ENCODE data around the gene LRRTM4. TPM values are rescaled to one million over a fixed set of nuclear protein-coding genes. Genes with fewer than 3 reads are reported as not detected.

The LRRTM4 gene
- total RNA-seq, 2 donors from 2014 or later = 0.33 TPM; not detected in 1

DNA sequence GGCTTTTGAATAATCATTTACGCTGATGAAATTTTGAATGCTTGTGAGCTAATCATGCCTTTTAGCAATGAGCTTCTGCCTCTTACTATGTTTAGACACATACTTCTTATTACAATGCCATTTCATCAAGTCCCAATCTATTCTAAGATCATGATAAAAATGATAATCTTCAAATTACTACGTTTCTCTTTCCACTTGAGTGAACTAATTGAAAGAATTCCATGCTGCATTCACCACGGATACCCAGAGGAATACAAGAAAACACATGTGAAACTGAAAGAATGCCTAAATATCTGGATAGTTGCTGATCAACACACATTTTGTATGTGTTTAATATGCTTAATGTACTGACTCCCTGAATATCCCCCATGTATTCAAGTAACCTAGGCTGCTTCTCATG, 62.3 kb downstream of the LRRTM4 start:
- H3K36me3 ChIP-seq (replicated peaks in 1 of 2; ENCODE audit: insufficient read depth in 1 of 2, low read depth in 2 of 2) = no peaks in the 10 kb centered on the region
- DNase-seq = no peak
- WGBS, 2 donors = 52 to 60% methylated on average over 3 of the region's 3 CpGs

DNA sequence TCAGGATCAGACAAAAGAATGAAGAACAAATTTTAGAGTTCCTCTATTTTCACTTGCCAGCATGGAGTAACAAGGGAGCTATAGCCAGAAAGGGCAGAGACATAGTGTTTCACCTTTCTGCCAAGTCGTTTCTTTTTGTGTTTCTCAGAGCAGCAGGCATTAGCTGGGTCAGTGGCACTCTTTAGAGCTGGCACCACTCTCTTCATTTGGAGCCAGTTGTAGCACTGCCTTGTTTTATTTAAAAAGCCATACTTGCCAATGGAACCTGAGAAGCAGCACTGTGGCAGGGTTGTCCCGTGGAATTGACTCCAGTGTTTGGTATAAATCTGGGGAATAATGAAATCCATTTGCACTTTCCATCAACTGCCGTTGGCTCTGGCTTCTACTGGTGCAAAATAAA, 64.0 kb downstream of the LRRTM4 start:
- no peaks in the 10 kb centered on the region for H3K36me3 ChIP-seq (replicated peaks in 1 of 2; ENCODE audit: insufficient read depth in 1 of 2, low read depth in 2 of 2)
- WGBS, 2 donors = 54 to 57% methylated on average over 3 of the region's 3 CpGs
- H3K4me1 ChIP-seq = no peaks in the 10 kb centered on the region
- H3K4me3 ChIP-seq = no peak overlapping the region
- TF ChIP-seq, protein P1, sequence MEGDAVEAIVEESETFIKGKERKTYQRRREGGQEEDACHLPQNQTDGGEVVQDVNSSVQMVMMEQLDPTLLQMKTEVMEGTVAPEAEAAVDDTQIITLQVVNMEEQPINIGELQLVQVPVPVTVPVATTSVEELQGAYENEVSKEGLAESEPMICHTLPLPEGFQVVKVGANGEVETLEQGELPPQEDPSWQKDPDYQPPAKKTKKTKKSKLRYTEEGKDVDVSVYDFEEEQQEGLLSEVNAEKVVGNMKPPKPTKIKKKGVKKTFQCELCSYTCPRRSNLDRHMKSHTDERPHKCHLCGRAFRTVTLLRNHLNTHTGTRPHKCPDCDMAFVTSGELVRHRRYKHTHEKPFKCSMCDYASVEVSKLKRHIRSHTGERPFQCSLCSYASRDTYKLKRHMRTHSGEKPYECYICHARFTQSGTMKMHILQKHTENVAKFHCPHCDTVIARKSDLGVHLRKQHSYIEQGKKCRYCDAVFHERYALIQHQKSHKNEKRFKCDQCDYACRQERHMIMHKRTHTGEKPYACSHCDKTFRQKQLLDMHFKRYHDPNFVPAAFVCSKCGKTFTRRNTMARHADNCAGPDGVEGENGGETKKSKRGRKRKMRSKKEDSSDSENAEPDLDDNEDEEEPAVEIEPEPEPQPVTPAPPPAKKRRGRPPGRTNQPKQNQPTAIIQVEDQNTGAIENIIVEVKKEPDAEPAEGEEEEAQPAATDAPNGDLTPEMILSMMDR (IDR thresholded peaks at IDR 0.05) = no peak
- TF ChIP-seq POLR2A (IDR thresholded peaks at IDR 0.05) = no peak
- intact Hi-C loops (cut with DNase I) = no loop called here
- DNase-seq (no peak), ATAC-seq (no peak)
- no peaks in the 10 kb centered on the region for H3K27me3 ChIP-seq
- H3K9me3 ChIP-seq = no peaks in the 10 kb centered on the region
- H3K27ac ChIP-seq = no peak overlapping the region

More for the DNA sequence above, 62.3 kb downstream of the LRRTM4 start:
- Histone ChIP-seq H3K9me3 (no peaks in the 10 kb centered on the region), H3K27ac (no peak overlapping the region), H3K4me1 (no peaks in the 10 kb centered on the region), H3K27me3 (no peaks in the 10 kb centered on the region), H3K4me3 (no peak overlapping the region)
- intact Hi-C loops (cut with DNase I) = no loop called here
- ATAC-seq = no peak
- no peak for TF ChIP-seq POLR2A (IDR thresholded peaks at IDR 0.05)
- TF ChIP-seq, protein P1 (IDR thresholded peaks at IDR 0.05) = no peak

DNA sequence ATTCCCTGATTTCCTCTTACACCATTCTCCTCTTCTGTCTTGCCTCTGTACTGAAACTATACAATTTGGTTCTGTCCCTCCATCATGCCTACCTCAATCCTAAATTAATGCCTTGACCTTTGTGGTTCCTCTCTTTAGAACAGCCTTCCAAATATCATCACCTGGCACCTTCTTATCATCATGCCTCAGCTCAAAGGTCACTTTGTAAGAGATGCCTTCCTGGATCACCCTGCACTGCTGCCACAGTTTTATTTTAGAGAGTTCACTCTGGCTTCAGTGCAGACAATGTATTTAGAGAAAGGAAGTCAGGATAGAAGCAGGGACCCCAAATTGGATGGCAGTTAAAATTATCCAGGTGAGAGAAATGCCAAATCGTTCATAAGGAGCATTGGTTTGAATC, 64.5 kb downstream of the LRRTM4 start:
- WGBS, 2 donors = 54 to 58% methylated on average over 1 of the region's 1 CpG
- TF ChIP-seq POLR2A (IDR thresholded peaks at IDR 0.05) = no peak
- TF ChIP-seq, protein P1 (IDR thresholded peaks at IDR 0.05) = no peak
- Histone ChIP-seq H3K4me1 (no peaks in the 10 kb centered on the region), H3K36me3 (replicated peaks in 1 of 2; ENCODE audit: insufficient read depth in 1 of 2, low read depth in 2 of 2) (no peaks in the 10 kb centered on the region), H3K9me3 (no peaks in the 10 kb centered on the region), H3K27me3 (no peaks in the 10 kb centered on the region), H3K27ac (no peak overlapping the region), H3K4me3 (no peak overlapping the region)
- DNase-seq (no peak), ATAC-seq (no peak)
- intact Hi-C loops (cut with DNase I) = no loop called here

DNA sequence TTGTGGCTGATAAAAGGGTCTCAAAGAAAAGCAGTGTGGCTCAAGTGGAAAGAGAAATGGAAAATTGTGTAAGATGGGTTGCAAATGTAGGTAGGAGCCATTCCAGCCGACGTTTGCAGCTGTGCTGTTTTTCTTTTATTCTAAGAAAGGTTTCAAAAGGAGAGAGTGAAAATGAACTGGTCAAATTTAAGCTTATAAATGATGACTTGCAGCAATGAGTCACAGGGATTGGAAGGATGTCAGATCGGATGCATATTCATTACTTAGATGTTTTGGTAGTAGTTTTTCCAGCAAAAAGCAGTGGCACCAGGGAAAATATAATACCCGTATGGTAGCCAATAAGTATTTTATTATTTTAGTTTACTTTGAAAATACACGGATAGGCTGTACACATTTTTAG, 79.1 kb downstream of the LRRTM4 start:
- no peak for TF ChIP-seq POLR2A (IDR thresholded peaks at IDR 0.05)
- TF ChIP-seq, protein P1 (IDR thresholded peaks at IDR 0.05) = no peak
- H3K27me3 ChIP-seq = no peaks in the 10 kb centered on the region
- no peak overlapping the region for H3K27ac ChIP-seq
- no peaks in the 10 kb centered on the region for H3K36me3 ChIP-seq (replicated peaks in 1 of 2; ENCODE audit: insufficient read depth in 1 of 2, low read depth in 2 of 2)
- no peaks in the 10 kb centered on the region for H3K9me3 ChIP-seq
- no peak overlapping the region for H3K4me3 ChIP-seq
- no peaks in the 10 kb centered on the region for H3K4me1 ChIP-seq
- ATAC-seq (no peak), DNase-seq (no peak)
- WGBS, 2 donors = 57 to 64% methylated on average over 5 of the region's 5 CpGs
- intact Hi-C loops (cut with DNase I) = no loop called here

DNA sequence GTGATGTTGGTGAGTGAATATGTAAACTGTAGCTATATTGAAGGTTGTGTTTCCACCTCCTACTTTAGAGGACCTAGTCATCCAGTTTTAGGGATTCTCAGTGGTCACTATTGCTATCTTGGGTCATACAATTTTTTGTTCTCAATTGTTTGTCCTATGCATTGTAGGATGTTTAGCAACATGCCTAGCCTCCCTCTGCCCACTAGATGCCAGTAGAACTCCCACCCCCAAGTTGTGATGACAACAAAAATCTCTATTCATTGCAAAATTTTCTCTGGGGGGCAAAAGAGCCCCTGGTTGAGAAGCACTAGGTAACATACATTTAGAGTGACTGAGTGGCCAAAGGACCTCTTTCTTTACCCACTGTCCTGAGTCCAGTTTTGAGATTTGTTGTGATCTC, 87.3 kb downstream of the LRRTM4 start:
- no peak overlapping the region for H3K27ac ChIP-seq
- intact Hi-C loops (cut with DNase I) = no loop called here
- TF ChIP-seq, protein P1 (IDR thresholded peaks at IDR 0.05) = no peak
- TF ChIP-seq POLR2A (IDR thresholded peaks at IDR 0.05) = no peak

More for the DNA sequence above, 87.3 kb downstream of the LRRTM4 start:
- ATAC-seq (no peak), DNase-seq (no peak)
- H3K4me3 ChIP-seq = no peak overlapping the region
- no peaks in the 10 kb centered on the region for H3K4me1 ChIP-seq
- H3K27me3 ChIP-seq = no peaks in the 10 kb centered on the region
- H3K36me3 ChIP-seq (replicated peaks in 1 of 2; ENCODE audit: insufficient read depth in 1 of 2, low read depth in 2 of 2) = no peaks in the 10 kb centered on the region
- H3K9me3 ChIP-seq = no peaks in the 10 kb centered on the region
